Neural progenitor cell (in vitro differentiated cells): ENCODE data around the gene RAD23B. TPM values are rescaled to one million over a fixed set of nuclear protein-coding genes. Genes with fewer than 3 reads are reported as not detected.
A peak's percentile ranks its signal among the peaks of the same experiment; 100 is the strongest.

Experiments
- DNase-seq: peaks from one replicate; pipeline ENCODE4 v3.0.0-alpha.2; 2016; ENCODE audit warnings: low spot score
- H2AFZ ChIP-seq: fragments of 200-600 bp; sonication (generic); replicated peaks from 2 replicates; pipeline ENCODE4 v1.6.1; 2016; ENCODE audit warnings: antibody characterized with exemption
- H3F3A ChIP-seq: fragments of 200-600 bp; sonication (generic); 2 replicates; pipeline ENCODE4 v1.6.1; 2016; ENCODE audit warnings: antibody characterized with exemption, low read depth
- H3K27ac ChIP-seq: fragments of 200-600 bp; sonication (generic); 2 replicates; pipeline ENCODE4 v1.5.1; 2016; ENCODE audit warnings: mild to moderate bottlenecking
- H3K27me3 ChIP-seq: fragments of 200-600 bp; sonication (generic); 2 replicates; pipeline ENCODE4 v1.6.1; 2016; ENCODE audit warnings: mild to moderate bottlenecking, moderate library complexity
- H3K36me3 ChIP-seq: fragments of 200-600 bp; sonication (generic); 2 replicates; pipeline ENCODE4 v1.5.1; 2016
- H3K4me1 ChIP-seq: fragments of 200-600 bp; sonication (generic); 2 replicates; pipeline ENCODE4 v1.6.1; 2016; ENCODE audit warnings: mixed run types
- H3K4me2 ChIP-seq: fragments of 200-600 bp; sonication (generic); 2 replicates; pipeline ENCODE4 v1.6.1; 2016
- H3K4me3 ChIP-seq: fragments of 200-600 bp; sonication (generic); 2 replicates; pipeline ENCODE4 v1.5.1; 2016
- H3K79me2 ChIP-seq: fragments of 200-600 bp; sonication (generic); 2 replicates; pipeline ENCODE4 v1.6.1; 2016; ENCODE audit warnings: low read depth
- H3K9ac ChIP-seq: fragments of 200-600 bp; sonication (generic); 2 replicates; pipeline ENCODE4 v1.6.1; 2016
- H3K9me3 ChIP-seq: fragments of 200-600 bp; sonication (generic); 2 replicates; pipeline ENCODE4 v1.5.1; 2016; ENCODE audit warnings: low read depth
- H4K20me1 ChIP-seq: fragments of 200-600 bp; sonication (generic); 2 replicates; pipeline ENCODE4 v1.6.1; 2016; ENCODE audit warnings: low read depth
- H3K27ac Mint-ChIP-seq: 3 replicates; pipeline ENCODE4 v1.8.0; 2021; ENCODE audit warnings: mixed read lengths
- H3K27me3 Mint-ChIP-seq: 2 replicates; pipeline ENCODE4 v1.8.0; 2022; ENCODE audit warnings: low read depth, mild to moderate bottlenecking, inconsistent platforms, moderate library complexity, mixed read lengths; ENCODE audit not compliant: insufficient read depth
- H3K36me3 Mint-ChIP-seq: 3 replicates; pipeline ENCODE4 v1.8.0; 2021; ENCODE audit warnings: mixed read lengths
- H3K4me1 Mint-ChIP-seq: 3 replicates; pipeline ENCODE4 v1.8.0; 2021; ENCODE audit warnings: mixed read lengths
- H3K4me3 Mint-ChIP-seq: 3 replicates; pipeline ENCODE4 v1.8.0; 2021; ENCODE audit warnings: mild to moderate bottlenecking, moderate library complexity, mixed read lengths
- H3K9me3 Mint-ChIP-seq: 3 replicates; pipeline ENCODE4 v1.8.0; 2020; ENCODE audit warnings: mixed read lengths
- EZH2 ChIP-seq: fragments of 200-600 bp; sonication (generic); IDR thresholded peaks from 2 replicates; pipeline ENCODE4 v1.6.1; 2017; ENCODE audit warnings: antibody characterized with exemption, mild to moderate bottlenecking, moderate library complexity
- EZH2phosphoT487 ChIP-seq: fragments of 200-600 bp; sonication (generic); IDR thresholded peaks from 2 replicates; pipeline ENCODE4 v1.6.1; 2017; ENCODE audit warnings: antibody characterized with exemption
- total RNA-seq: library from RNA; depleted of rRNA; stranded (reverse); fragments of >200 nt; gene quantifications from 2 replicates; pipeline ENCODE4 v1.2.3, GENCODE V29; 2015; ENCODE audit warnings: low replicate concordance
- TF ChIP-seq, protein P1 (sequence below): fragments of 200-600 bp; sonication (generic); IDR thresholded peaks from 2 replicates; pipeline ENCODE4 v1.5.1; 2017; ENCODE audit warnings: antibody characterized with exemption, mild to moderate bottlenecking

RAD23B gene
- total RNA-seq, 1 donor from 2014 or later: 178 TPM

GRCh38 chr9:107338911-107339659 lies 56.0 kb downstream of the RAD23B start:
- Mint-ChIP-seq H3K4me3 (no peak overlapping the region), H3K9me3 (no peaks in the 10 kb centered on the region), H3K27ac (no peak overlapping the region), H3K27me3 (peaks cover 7% of the 10 kb centered on the region), H3K36me3 (peaks cover 10% of the 10 kb centered on the region), H3K4me1 (no peaks in the 10 kb centered on the region)
- Histone ChIP-seq H3K4me2 (no peak overlapping the region), H3K27me3 (no peaks in the 10 kb centered on the region), H3F3A (peaks cover 8% of the 10 kb centered on the region), H3K4me1 (no peaks in the 10 kb centered on the region), H3K9ac (no peak overlapping the region), H3K79me2 (no peaks in the 10 kb centered on the region), H3K4me3 (no peak overlapping the region), H2AFZ (no peak overlapping the region), H3K9me3 (no peaks in the 10 kb centered on the region), H3K27ac (no peak overlapping the region), H4K20me1 (no peaks in the 10 kb centered on the region), H3K36me3 (no peaks in the 10 kb centered on the region)
- TF ChIP-seq EZH2 (no peak), EZH2phosphoT487 (no peak)
- TF ChIP-seq, protein P1, sequence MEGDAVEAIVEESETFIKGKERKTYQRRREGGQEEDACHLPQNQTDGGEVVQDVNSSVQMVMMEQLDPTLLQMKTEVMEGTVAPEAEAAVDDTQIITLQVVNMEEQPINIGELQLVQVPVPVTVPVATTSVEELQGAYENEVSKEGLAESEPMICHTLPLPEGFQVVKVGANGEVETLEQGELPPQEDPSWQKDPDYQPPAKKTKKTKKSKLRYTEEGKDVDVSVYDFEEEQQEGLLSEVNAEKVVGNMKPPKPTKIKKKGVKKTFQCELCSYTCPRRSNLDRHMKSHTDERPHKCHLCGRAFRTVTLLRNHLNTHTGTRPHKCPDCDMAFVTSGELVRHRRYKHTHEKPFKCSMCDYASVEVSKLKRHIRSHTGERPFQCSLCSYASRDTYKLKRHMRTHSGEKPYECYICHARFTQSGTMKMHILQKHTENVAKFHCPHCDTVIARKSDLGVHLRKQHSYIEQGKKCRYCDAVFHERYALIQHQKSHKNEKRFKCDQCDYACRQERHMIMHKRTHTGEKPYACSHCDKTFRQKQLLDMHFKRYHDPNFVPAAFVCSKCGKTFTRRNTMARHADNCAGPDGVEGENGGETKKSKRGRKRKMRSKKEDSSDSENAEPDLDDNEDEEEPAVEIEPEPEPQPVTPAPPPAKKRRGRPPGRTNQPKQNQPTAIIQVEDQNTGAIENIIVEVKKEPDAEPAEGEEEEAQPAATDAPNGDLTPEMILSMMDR: no peak
- DNase-seq: no peak

DNA sequence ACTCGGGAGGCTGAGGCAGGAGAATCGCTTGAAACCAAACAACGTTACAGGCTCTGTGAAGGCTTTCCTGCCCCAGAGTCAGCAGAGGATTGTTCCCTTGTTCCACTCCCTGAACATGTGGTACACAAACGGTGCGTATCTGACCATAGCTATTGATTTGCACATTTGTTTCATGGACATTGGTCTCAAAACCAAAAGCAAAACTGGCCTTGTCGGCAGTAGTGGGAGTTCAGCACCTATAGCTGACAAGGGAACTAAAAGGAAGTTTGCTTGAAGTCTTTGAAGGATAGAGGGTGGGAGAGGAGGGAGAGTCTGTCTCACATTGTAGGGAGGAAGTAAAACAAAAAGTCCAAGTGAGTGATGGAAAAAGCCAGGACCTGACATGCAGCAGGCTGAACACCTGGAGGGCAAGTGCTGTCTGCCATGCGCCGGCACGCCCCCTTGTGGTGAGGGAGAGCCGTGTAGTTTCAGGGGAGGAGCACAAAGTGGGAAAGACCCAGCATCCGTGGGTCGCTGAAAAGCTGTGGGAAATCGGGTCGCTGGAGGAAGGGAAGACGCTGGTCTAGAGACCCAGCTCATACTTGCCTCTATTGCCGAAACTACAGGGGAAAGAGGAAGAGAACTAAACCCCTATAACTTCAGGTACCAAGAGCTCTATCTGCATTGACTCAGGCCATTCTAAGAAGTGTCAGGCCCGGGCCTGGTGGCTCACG lies 58.0 kb downstream of the RAD23B start:
- H3K4me2 ChIP-seq: no peak overlapping the region
- H3F3A ChIP-seq: peaks cover 8% of the 10 kb centered on the region
- Mint-ChIP-seq H3K36me3 (peaks cover 4% of the 10 kb centered on the region), H3K4me1 (no peaks in the 10 kb centered on the region), H3K27me3 (peaks cover 5% of the 10 kb centered on the region), H3K9me3 (no peaks in the 10 kb centered on the region), H3K27ac (no peak overlapping the region), H3K4me3 (no peak overlapping the region)
- no peak overlapping the region for H2AFZ ChIP-seq
- no peak overlapping the region for H3K4me3 ChIP-seq
- H3K9ac ChIP-seq: no peak overlapping the region
- H3K36me3 ChIP-seq: no peaks in the 10 kb centered on the region
- H4K20me1 ChIP-seq: no peaks in the 10 kb centered on the region
- TF ChIP-seq EZH2phosphoT487 (no peak), EZH2 (no peak)
- TF ChIP-seq, protein P1: peak; percentile 93
- no peaks in the 10 kb centered on the region for H3K9me3 ChIP-seq
- H3K4me1 ChIP-seq: no peaks in the 10 kb centered on the region
- peak; percentile 79 for DNase-seq
- H3K79me2 ChIP-seq: no peaks in the 10 kb centered on the region
- H3K27me3 ChIP-seq: no peaks in the 10 kb centered on the region
- H3K27ac ChIP-seq: no peak overlapping the region

GRCh38 chr9:107342476-107343161 lies 59.5 kb downstream of the RAD23B start:
- Histone ChIP-seq H3F3A (peaks cover 8% of the 10 kb centered on the region), H3K27ac (no peak overlapping the region), H3K36me3 (no peaks in the 10 kb centered on the region), H3K4me2 (no peak overlapping the region), H3K4me1 (no peaks in the 10 kb centered on the region), H3K9ac (no peak overlapping the region), H4K20me1 (no peaks in the 10 kb centered on the region), H2AFZ (no peak overlapping the region), H3K27me3 (no peaks in the 10 kb centered on the region), H3K79me2 (no peaks in the 10 kb centered on the region), H3K4me3 (no peak overlapping the region), H3K9me3 (no peaks in the 10 kb centered on the region)
- Mint-ChIP-seq H3K36me3 (peaks cover 2% of the 10 kb centered on the region), H3K9me3 (no peaks in the 10 kb centered on the region), H3K4me1 (no peaks in the 10 kb centered on the region), H3K4me3 (no peak overlapping the region), H3K27me3 (peaks cover 4% of the 10 kb centered on the region), H3K27ac (peak overlapping the region; percentile 19)
- TF ChIP-seq EZH2phosphoT487 (no peak), EZH2 (no peak)
- TF ChIP-seq, protein P1: no peak
- DNase-seq: peak; percentile 34
